AG09309 (cell line): Measurements from ENCODE around the gene MCCD1.

Experiments used
- DNase-seq: peaks from one replicate; pipeline ENCODE4 v3.0.0-alpha.2; 2010; ENCODE audit warnings: low read depth
- H3K4me3 ChIP-seq: 2 replicates; pipeline ENCODE4 v1.5.1; 2011; ENCODE audit warnings: mild to moderate bottlenecking, low read depth, low read length, moderate library complexity; ENCODE audit not compliant: control insufficient read depth
- TF ChIP-seq, protein P1 (sequence below): IDR thresholded peaks from 2 replicates; pipeline ENCODE4 v1.5.1; 2011; ENCODE audit warnings: mild to moderate bottlenecking, low read depth, low read length, inconsistent platforms; ENCODE audit not compliant: insufficient read depth, control insufficient read depth; ENCODE audit errors: missing control alignments

MCCD1 gene

DNA sequence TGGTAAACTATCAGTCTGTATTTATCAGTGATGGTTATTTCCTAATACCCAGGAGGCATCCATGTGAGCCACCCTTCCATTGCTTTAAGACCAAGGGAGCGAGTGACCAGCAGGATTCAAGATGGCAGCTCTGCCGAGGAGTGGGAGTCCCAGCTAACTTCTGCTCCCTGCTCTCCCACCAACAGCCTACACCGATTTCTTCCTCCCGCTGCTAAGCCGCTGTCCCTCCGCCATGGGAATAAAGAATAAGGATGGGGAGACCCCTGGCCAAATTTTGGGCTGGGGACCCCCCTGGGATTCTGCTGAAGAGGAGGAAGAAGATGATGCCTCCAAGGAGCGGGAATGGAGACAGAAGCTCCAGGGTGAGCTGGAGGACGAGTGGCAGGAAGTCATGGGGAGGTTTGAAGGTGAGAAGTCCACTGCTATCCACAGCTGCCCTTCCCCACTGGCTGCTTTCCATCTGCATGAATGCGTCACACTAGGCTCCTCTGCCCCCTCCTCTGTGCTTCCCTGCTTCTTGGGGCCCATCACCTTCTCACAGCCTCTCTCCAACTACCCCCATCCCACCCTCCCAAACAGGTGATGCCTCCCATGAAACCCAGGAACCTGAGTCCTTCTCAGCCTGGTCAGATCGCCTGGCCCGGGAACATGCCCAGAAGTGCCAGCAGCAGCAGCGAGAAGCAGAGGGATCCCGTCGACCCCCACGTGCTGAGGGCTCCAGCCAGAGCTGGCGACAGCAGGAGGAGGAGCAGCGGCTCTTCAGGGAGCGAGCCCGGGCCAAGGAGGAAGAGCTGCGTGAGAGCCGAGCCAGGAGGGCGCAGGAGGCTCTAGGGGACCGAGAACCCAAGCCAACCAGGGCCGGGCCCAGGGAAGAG lies 28.9 kb downstream of the MCCD1 start:
- DNase-seq, result no peak
- no peak overlapping the region for H3K4me3 ChIP-seq
- TF ChIP-seq, protein P1, sequence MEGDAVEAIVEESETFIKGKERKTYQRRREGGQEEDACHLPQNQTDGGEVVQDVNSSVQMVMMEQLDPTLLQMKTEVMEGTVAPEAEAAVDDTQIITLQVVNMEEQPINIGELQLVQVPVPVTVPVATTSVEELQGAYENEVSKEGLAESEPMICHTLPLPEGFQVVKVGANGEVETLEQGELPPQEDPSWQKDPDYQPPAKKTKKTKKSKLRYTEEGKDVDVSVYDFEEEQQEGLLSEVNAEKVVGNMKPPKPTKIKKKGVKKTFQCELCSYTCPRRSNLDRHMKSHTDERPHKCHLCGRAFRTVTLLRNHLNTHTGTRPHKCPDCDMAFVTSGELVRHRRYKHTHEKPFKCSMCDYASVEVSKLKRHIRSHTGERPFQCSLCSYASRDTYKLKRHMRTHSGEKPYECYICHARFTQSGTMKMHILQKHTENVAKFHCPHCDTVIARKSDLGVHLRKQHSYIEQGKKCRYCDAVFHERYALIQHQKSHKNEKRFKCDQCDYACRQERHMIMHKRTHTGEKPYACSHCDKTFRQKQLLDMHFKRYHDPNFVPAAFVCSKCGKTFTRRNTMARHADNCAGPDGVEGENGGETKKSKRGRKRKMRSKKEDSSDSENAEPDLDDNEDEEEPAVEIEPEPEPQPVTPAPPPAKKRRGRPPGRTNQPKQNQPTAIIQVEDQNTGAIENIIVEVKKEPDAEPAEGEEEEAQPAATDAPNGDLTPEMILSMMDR, result no peak

DNA sequence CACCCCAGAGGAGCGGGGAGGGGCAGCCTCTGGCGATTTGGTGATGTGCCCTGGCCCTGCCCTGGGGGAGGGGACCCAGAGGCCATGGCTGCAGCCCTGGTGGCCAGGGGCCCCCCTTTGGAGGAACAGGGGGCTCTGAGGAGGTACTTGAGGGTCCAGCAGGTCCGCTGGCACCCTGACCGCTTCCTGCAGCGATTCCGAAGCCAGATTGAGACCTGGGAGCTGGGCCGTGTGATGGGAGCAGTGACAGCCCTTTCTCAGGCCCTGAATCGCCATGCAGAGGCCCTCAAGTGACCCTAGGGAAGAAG lies 29.5 kb downstream of the MCCD1 start:
- no peak for DNase-seq
- TF ChIP-seq, protein P1, result no peak
- H3K4me3 ChIP-seq, result no peak overlapping the region

DNA sequence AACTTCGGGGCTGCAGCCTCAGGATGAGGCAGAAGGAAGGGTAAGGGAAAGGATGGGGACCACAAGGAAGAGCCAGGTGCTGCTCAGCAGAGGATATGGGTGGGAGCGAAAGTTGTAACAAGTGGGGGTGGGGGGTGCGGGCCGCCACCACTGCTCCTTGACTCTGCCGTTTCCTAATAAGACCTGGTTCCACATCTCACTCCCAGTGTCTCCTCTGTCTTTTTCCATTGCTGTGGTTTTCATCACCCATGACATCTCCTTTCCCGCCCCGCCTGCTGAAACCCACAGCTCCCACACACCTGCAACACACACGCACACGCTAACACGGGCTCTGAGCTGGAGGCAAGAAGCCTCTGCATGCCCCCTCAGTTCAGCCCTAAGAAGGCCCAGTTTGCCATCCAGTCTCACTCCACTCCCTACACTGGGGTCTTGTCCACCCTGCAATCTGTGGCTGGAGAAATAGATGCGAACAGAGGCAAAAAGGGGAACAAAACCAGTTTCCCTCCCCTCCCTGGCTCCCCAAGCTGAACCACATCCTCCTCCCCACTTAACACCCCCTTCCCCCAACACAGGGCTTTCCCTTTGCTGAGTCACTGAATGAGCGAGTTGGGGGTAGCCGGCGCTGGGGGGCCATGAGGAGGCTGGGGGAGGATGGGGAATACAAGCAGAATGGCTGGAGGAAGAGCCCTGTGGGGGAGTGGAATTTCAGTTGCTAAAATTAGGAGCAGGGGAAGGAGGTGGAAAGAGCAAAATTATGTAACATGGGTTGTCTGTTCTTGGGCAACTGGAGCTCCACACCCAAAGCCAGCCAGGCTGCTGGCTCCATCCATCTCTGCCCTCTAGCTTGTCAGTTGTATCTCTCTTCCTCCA lies 30.1 kb downstream of the MCCD1 start:
- TF ChIP-seq, protein P1, result no peak
- H3K4me3 ChIP-seq, result no peak overlapping the region
- no peak for DNase-seq

DNA sequence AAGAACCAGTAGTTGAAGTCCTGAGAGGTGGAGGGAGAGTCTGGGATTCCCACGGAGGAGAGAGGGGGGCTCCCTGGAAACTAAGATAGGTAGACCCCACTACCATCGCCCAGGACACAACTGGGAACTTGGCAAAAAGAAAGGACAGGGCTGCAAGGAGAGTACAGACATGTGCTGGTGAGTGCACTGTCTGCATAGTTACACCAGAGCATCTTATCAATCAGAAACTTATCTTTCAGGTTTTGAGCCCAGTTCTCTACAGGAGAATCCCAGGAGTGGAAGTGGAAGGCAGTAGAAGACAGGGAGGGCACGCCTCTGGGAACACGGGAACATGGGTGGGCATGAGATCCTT lies 30.8 kb downstream of the MCCD1 start:
- TF ChIP-seq, protein P1, result no peak
- DNase-seq, result no peak
- no peak overlapping the region for H3K4me3 ChIP-seq

DNA sequence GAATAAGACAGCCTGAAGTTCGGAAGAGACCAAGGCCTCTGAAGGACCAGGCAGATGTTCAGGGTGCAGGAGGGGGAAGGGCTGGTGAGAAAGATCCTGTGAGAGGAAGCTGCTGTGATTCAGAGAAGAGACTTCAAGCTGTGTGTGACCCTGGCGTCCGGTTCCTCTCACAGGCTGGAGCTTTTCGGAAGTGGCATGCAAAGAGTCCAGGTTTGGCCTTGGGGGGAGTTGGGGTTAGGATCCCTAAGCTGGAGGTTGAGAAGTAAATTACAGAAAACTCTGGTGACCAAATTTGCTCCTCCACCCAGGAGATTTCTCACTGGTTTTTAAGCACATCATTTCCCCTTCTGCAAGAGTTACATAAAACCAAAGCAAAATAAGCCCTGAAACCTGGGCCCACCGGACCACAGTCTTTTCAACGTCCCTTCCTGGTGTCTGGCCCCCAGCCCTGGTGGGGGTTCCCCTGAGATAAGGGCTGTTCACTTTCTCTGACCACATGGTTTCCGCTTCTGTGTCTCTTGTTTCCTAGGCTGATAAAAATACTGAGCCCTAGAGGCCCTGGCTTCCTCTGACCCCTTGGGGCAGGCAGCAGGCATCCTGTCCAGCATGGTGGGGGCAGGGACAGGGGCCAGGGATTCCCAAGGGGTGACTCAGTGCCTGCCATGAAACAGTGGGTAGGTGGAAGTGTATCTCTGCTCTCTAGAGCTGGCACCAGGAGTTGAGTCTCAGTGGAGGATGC lies 31.4 kb downstream of the MCCD1 start:
- DNase-seq, result no peak
- no peak overlapping the region for H3K4me3 ChIP-seq

DNA sequence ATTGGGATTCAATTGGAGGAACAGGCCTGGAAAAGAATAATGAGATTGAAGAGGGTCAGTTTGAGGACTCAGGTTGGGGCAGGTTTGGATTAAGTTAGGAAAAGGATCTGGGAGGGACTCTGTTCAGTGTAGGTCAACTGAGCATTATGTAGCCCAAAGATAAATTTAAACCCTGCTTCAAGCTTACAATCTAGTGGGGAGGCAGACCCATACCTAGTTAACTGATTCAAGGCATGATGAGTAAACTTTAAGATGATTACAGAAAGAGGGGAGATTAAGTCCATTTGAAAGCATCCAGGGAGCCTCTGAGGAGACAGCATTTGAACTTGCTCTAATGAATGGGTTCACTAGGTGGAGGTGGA lies 31.9 kb downstream of the MCCD1 start:
- no peak for DNase-seq
- no peak overlapping the region for H3K4me3 ChIP-seq
- TF ChIP-seq, protein P1, result no peak

More for the DNA sequence above, 31.4 kb downstream of the MCCD1 start:
- TF ChIP-seq, protein P1, result no peak
